MM.1S (cell line): Measurements from ENCODE around the gene BCAM.

Experiments
- EZH2phosphoT487 ChIP-seq: fragments of 300-600 bp; sonication (generic); IDR thresholded peaks from 2 replicates; pipeline ENCODE4 v1.6.1; 2018; ENCODE audit warnings: antibody characterized with exemption, low read length
- TF ChIP-seq, protein P1 (sequence below): fragments of 300-600 bp; sonication (generic); IDR thresholded peaks from 2 replicates; pipeline ENCODE4 v1.5.1; 2016; ENCODE audit warnings: antibody characterized with exemption, low read length, mixed read lengths

DNA sequence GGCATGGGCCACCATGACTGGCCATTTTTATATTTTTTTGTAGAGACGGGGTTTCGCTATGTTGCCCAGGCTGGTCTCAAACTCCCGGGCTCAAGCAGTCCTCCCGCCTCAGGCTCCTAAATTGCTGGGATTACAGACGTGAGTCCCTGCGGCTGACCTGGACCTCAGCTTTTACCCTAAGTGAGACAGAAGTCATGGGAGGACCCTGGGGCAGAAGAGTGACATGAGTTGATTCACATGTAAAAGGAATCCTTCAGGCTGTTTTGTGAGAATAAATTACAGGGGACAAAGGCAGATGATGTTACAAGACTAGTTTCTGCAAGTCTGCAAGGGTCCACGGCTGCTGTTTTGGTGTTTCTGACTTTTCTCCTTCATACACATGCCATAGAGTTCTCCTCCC, 2.6 kb upstream of the BCAM start:
- TF ChIP-seq, protein P1, sequence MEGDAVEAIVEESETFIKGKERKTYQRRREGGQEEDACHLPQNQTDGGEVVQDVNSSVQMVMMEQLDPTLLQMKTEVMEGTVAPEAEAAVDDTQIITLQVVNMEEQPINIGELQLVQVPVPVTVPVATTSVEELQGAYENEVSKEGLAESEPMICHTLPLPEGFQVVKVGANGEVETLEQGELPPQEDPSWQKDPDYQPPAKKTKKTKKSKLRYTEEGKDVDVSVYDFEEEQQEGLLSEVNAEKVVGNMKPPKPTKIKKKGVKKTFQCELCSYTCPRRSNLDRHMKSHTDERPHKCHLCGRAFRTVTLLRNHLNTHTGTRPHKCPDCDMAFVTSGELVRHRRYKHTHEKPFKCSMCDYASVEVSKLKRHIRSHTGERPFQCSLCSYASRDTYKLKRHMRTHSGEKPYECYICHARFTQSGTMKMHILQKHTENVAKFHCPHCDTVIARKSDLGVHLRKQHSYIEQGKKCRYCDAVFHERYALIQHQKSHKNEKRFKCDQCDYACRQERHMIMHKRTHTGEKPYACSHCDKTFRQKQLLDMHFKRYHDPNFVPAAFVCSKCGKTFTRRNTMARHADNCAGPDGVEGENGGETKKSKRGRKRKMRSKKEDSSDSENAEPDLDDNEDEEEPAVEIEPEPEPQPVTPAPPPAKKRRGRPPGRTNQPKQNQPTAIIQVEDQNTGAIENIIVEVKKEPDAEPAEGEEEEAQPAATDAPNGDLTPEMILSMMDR = no peak
- TF ChIP-seq EZH2phosphoT487 = no peak
